ENCODE measurements around the gene PRR23E. TPM values are rescaled to one million over a fixed set of nuclear protein-coding genes. Genes with fewer than 3 reads are reported as not detected.
A peak's percentile ranks its signal among the peaks of the same experiment; 100 is the strongest.

The PRR23E gene
- total RNA-seq, 2 experiments from 2014 or later = not detected

DNA sequence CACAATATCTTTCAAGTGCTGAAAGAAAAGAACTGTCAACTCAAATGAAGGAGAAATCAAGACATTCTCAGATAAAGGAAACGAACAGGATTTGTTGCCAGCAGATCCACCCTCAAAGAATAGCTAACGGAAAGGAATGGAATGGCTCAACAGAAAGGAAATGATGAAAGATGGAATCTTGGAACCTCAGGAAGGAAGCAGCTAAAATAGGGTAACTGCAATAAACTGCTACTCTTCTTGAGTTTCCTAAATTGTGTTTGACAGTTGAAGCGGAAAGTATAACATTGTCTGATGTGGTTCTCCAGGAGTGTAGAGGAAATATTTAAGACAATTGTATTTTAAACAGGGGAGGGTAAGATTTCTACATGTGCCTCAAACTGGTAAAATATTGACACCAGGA lies 22.0 kb downstream of the PRR23E start:
- Mint-ChIP-seq H3K27ac (no peak overlapping the region), H3K4me1 (peaks cover 13% of the 10 kb centered on the region), H3K27me3 (peaks cover 15% of the 10 kb centered on the region), H3K36me3 (ENCODE audit: low read depth) (no peaks in the 10 kb centered on the region), H3K9me3 (ENCODE audit: low read depth) (no peaks in the 10 kb centered on the region), H3K4me3 (no peak overlapping the region)
- intact Hi-C loops (cut with DNase I, micrococcal nuclease) = no loop called here
- CTCF ChIA-PET = no interaction called here
- ATAC-seq (no peak), DNase-seq (no peak)
- POLR2A ChIA-PET = no interaction called here

DNA sequence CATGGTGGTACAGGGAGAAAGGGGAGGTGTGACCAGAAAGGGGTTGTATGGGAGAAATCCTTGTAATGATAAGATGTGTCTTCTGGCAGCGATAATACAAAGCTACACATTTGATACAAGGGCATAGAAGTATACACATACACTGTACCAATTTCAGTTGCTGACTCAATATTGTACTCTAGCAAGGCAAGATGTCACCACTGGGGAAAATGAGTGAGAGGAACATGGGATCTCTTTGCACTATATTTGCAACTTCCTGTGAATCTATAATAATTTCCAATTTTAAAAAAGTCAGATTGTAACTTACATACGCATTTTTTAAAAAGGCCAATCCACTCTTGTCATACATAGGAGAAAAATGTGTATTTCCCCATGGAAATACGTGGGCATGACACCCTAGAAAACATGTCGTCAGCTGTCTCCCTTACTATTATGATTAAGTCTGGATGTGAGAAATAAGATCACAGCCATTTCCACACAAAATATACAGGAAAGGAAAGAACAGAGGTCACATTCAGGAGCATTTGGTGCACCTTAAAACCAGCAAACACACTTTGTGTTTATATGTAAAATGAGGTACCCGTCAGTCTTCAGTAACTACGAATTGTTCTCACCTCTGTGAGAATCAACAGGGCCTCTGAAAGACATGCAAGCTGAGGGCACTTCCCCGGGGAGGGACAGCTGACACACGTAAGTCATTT lies 22.9 kb downstream of the PRR23E start:
- peak; percentile 58 for ATAC-seq
- CTCF ChIA-PET = no interaction called here
- Mint-ChIP-seq H3K9me3 (ENCODE audit: low read depth) (no peaks in the 10 kb centered on the region), H3K36me3 (ENCODE audit: low read depth) (no peaks in the 10 kb centered on the region), H3K27ac (no peak overlapping the region), H3K27me3 (peaks cover 15% of the 10 kb centered on the region), H3K4me3 (no peak overlapping the region), H3K4me1 (peaks cover 17% of the 10 kb centered on the region)
- intact Hi-C loops (cut with DNase I, micrococcal nuclease) = no loop called here
- POLR2A ChIA-PET = no interaction called here
- DNase-seq = no peak

DNA sequence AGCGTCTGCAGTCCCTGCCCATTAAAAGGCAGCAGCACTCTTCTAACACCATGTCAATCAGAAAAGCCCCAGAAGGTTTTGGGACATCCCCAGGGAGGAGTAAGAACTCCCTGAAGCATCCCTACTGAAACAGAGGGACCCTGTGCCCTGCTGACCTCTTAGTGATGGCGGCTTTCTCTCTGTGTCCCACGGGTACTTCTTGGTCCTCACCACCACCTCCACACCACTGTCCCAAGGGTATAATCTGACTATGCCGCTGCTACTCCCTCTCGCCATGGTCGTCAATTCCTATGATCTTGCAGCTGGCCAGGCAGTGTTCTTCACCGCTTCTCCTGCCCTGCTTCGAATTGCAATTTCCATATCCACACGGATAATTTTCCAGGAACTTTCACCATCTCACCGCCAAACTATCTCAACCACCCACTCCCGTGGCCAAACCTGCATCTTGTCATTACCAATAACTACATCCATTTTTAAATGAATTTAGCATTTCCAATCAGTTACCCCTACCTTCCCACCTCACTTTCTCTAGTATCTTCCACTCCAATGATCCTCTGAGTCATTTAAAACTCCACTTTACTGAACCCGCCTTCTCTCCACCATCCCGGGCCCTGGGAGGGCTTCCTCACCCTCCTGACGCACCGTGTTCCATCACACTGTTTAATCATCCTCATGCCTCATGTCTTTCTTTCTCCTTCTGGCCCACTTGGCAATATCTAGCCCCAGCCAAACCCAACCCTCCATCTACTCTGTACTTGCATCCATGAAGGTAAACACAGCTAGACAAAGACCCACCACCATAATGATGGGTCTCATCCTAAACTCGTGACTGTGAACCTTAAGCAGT lies 23.7 kb downstream of the PRR23E start:
- no peak for ATAC-seq
- Mint-ChIP-seq H3K36me3 (ENCODE audit: low read depth) (no peaks in the 10 kb centered on the region), H3K27me3 (peaks cover 15% of the 10 kb centered on the region), H3K27ac (no peak overlapping the region), H3K4me3 (no peak overlapping the region), H3K9me3 (ENCODE audit: low read depth) (no peaks in the 10 kb centered on the region), H3K4me1 (peaks cover 17% of the 10 kb centered on the region)
- no peak for DNase-seq
- ChIA-PET CTCF (no interaction called here), POLR2A (no interaction called here)
- intact Hi-C loops (cut with DNase I, micrococcal nuclease) = no loop called here

DNA sequence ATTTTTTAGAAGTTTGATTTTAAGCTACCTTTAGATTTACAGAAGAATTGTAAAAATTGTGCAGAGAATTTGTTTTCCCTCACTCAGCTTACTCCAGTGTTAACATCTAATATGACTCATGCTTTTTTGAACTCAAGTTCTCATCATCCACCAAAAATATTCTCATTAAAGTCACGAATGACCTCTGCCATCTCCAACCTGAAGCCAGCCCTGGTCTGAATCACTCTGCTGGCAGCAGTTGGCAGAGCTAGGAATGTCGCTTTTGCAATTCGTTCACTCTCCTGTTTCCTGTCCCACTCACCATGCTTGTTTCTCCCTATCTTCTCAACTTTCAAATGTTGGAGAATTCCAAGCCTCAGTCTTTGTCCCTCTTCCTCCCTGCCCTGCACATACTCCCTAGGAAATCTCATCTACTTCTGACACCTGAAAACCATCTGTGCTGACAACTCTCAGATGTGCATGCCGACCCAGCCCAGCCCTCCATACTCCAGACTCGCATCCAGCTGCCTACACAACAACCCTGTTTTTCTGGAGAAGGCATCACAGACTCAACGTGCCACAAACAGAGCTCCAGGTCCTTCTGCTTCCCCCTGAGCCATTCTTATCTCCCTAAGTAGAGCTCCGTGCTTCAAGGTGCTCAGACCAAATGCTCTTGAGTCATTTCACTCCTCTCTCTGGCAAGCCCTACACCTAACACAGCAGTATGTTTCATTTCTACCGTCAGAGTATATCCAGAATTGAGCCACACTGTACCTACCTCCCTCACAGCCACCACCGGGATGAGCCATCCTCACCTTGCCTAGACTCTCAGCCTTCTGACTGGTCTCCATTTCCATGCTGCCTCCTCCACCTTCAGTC lies 24.9 kb downstream of the PRR23E start:
- ChIA-PET POLR2A (interaction anchor here (0.6 kb wide), 1 partner anchor 787 kb away, joined by 3 read pairs; no protein-coding TSS in a partner anchor), CTCF (interaction anchor here (0.7 kb wide), 1 partner anchor 65 kb away, joined by 3 read pairs; no protein-coding TSS in a partner anchor)
- ATAC-seq = peak; percentile 86
- intact Hi-C loops (cut with DNase I, micrococcal nuclease) = no loop called here
- no peak overlapping the region for H3K4me3 Mint-ChIP-seq
- H3K36me3 Mint-ChIP-seq (ENCODE audit: low read depth) = no peaks in the 10 kb centered on the region
- no peak overlapping the region for H3K27ac Mint-ChIP-seq
- H3K27me3 Mint-ChIP-seq = peaks cover 12% of the 10 kb centered on the region
- peaks cover 17% of the 10 kb centered on the region for H3K4me1 Mint-ChIP-seq
- peak; percentile 38 for DNase-seq
- H3K9me3 Mint-ChIP-seq (ENCODE audit: low read depth) = no peaks in the 10 kb centered on the region

DNA sequence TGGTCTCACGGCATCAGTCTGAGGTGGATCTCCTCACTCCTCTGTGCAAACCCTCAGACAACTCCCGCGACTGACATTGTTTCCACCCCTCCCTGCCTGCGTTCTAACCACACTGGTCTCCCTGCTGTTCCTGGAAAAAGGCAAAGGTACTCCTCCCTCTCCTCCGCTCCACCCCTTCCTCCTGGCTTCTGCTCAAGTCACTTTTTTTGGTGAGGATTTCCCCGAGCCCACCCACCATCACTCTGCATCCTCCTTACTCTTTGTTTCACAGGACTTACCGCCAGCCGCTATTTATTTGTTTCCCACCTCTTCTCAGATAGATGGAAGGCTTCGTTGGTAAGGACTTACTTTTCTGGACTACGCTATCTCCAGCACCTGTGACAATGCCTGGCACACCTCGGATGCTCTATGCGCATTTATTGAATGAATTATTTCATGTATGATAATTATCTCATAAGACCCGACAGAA lies 25.6 kb downstream of the PRR23E start:
- Mint-ChIP-seq H3K36me3 (ENCODE audit: low read depth) (no peaks in the 10 kb centered on the region), H3K9me3 (ENCODE audit: low read depth) (no peaks in the 10 kb centered on the region), H3K27me3 (peaks cover 12% of the 10 kb centered on the region), H3K4me3 (no peak overlapping the region), H3K27ac (no peak overlapping the region), H3K4me1 (peaks cover 19% of the 10 kb centered on the region)
- POLR2A ChIA-PET = no interaction called here
- ATAC-seq (no peak), DNase-seq (no peak)
- intact Hi-C loops (cut with DNase I, micrococcal nuclease) = no loop called here
- CTCF ChIA-PET = no interaction called here

- POLR2A ChIA-PET = no interaction called here
These were observed 27.6 kb downstream of the PRR23E start for GRCh38 chr3:127220497-127220896.

GRCh38 chr3:127221037-127221436 lies 28.1 kb downstream of the PRR23E start:
- DNase-seq (no peak), ATAC-seq (no peak)
- no peak overlapping the region for H3K4me3 Mint-ChIP-seq
- H3K36me3 Mint-ChIP-seq (ENCODE audit: low read depth) = no peaks in the 10 kb centered on the region
- H3K27me3 Mint-ChIP-seq = peaks cover 4% of the 10 kb centered on the region
- intact Hi-C loops (cut with DNase I, micrococcal nuclease) = loop anchor here in 1 of 2 experiments (10.0 kb wide), 1 partner anchor 264 kb away; no protein-coding TSS in a partner anchor
- H3K9me3 Mint-ChIP-seq (ENCODE audit: low read depth) = peaks cover 9% of the 10 kb centered on the region
- peaks cover 16% of the 10 kb centered on the region for H3K4me1 Mint-ChIP-seq
- ChIA-PET POLR2A (no interaction called here), CTCF (interaction anchor here (0.8 kb wide), 2 partner anchors 13 to 42 kb away, joined by 3 to 4 read pairs; no protein-coding TSS in a partner anchor)
- no peak overlapping the region for H3K27ac Mint-ChIP-seq

More at GRCh38 chr3:127220497-127220896, 27.6 kb downstream of the PRR23E start:
- DNase-seq = no peak
- Mint-ChIP-seq H3K9me3 (ENCODE audit: low read depth) (peaks cover 7% of the 10 kb centered on the region), H3K27me3 (peaks cover 5% of the 10 kb centered on the region), H3K4me3 (no peak overlapping the region), H3K27ac (no peak overlapping the region), H3K4me1 (peaks cover 16% of the 10 kb centered on the region), H3K36me3 (ENCODE audit: low read depth) (no peaks in the 10 kb centered on the region)
- no peak for ATAC-seq
- intact Hi-C loops (cut with DNase I, micrococcal nuclease) = loop anchor here in 1 of 2 experiments (10.0 kb wide), 1 partner anchor 264 kb away; no protein-coding TSS in a partner anchor
- CTCF ChIA-PET = interaction anchor here (0.8 kb wide), 1 partner anchor 14 kb away, joined by 3 read pairs; no protein-coding TSS in a partner anchor

DNA sequence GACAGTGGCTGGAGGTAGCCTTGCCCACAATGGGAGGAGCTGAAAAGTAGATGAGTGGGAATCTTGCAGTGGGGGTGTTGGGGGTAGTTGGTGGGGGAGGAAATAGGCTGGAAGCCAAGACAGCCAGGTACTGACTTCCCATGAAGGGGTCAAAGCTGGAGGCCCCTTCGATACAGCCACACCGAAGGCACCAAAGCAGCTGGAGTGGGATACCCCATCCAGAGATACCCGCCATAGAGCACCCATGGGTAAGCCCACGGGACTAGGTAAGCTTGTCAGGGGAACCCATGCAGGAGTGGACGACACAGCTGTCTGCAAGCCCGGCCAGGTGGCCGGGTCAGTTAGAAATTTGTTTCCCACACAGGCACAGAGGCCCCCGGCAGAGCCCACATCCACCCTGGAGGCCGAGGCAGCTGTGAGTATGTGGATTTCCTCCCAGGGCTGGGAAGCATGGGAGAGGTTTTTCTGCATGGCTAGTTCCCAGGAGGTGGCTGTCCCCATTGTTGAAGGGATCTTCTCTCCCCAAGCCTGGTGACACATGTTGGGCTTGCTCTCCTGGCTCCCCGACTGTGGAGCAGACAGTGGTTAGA lies 28.6 kb downstream of the PRR23E start:
- intact Hi-C loops (cut with DNase I, micrococcal nuclease) = loop anchor here in 1 of 2 experiments (10.0 kb wide), 1 partner anchor 263 kb away; no protein-coding TSS in a partner anchor
- H3K4me1 Mint-ChIP-seq = peaks cover 21% of the 10 kb centered on the region

GRCh38 chr3:127222163-127222562 lies 29.2 kb downstream of the PRR23E start:
- ChIA-PET POLR2A (no interaction called here), CTCF (no interaction called here)
- intact Hi-C loops (cut with DNase I, micrococcal nuclease) = loop anchor here in 1 of 2 experiments (10.0 kb wide), 1 partner anchor 263 kb away; no protein-coding TSS in a partner anchor
- Mint-ChIP-seq H3K9me3 (ENCODE audit: low read depth) (peaks cover 9% of the 10 kb centered on the region), H3K4me3 (no peak overlapping the region), H3K27ac (no peak overlapping the region), H3K27me3 (peaks cover 7% of the 10 kb centered on the region), H3K4me1 (peaks cover 27% of the 10 kb centered on the region), H3K36me3 (ENCODE audit: low read depth) (no peaks in the 10 kb centered on the region)
- no peak for ATAC-seq
- DNase-seq = no peak

More for the DNA sequence above, 28.6 kb downstream of the PRR23E start:
- ATAC-seq (no peak), DNase-seq (no peak)
- Mint-ChIP-seq H3K4me3 (no peak overlapping the region), H3K27ac (no peak overlapping the region), H3K9me3 (ENCODE audit: low read depth) (peaks cover 9% of the 10 kb centered on the region), H3K36me3 (ENCODE audit: low read depth) (no peaks in the 10 kb centered on the region), H3K27me3 (peaks cover 7% of the 10 kb centered on the region)
- CTCF ChIA-PET = interaction anchor here (0.8 kb wide), 1 partner anchor 43 kb away, joined by 4 read pairs; no protein-coding TSS in a partner anchor
- POLR2A ChIA-PET = no interaction called here

DNA sequence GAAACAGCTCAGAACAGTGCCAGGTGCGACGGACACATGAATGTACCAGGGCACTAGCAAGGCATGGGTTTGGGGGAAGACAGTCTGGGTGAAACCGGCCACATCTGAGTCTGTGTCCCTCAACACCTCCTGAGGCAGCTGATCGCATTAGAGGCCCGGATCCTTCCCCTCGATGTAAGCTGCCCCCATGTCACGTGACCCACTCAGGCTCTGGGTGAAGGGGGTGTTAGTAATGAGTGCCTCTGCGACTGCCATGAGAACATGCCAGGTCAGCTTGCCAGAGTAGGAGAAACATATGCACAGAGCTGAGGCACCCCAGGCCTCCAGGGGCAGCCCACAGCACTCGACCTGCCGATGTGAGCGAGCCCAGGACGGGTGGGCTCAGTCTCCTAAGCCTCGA lies 29.7 kb downstream of the PRR23E start:
- no peaks in the 10 kb centered on the region for H3K36me3 Mint-ChIP-seq (ENCODE audit: low read depth)
- H3K4me3 Mint-ChIP-seq = no peak overlapping the region
- H3K27me3 Mint-ChIP-seq = peaks cover 7% of the 10 kb centered on the region
- H3K9me3 Mint-ChIP-seq (ENCODE audit: low read depth) = peaks cover 9% of the 10 kb centered on the region
- ATAC-seq (no peak), DNase-seq (no peak)
- intact Hi-C loops (cut with DNase I, micrococcal nuclease) = loop anchor here in 1 of 2 experiments (10.0 kb wide), 1 partner anchor 262 kb away; no protein-coding TSS in a partner anchor
- CTCF ChIA-PET = no interaction called here
- H3K27ac Mint-ChIP-seq = no peak overlapping the region
- POLR2A ChIA-PET = no interaction called here
- peaks cover 29% of the 10 kb centered on the region for H3K4me1 Mint-ChIP-seq
